Effector memory CD8-positive, alpha-beta T cell (primary cell): ENCODE data around the gene SURF6.
"Not testable (repeated sequence)": the region's sequence is repeated elsewhere in the genome, so short reads cannot be mapped to it uniquely, and the experiment has no call there.

Experiments
- ATAC-seq: fragments of 150-1000 bp; cut with Tn5 transposase; replicated peaks from 2 replicates; pipeline ENCODE4 v1.10.0; 2021; ENCODE audit warnings: mild to moderate bottlenecking, moderate library complexity
- DNase-seq, 3 experiments: peaks; one replicate each; pipeline ENCODE4 v3.0.0; 2021
- H3K27ac Mint-ChIP-seq, 2 donors: one replicate each; pipeline ENCODE4 v1.8.0; 2022; ENCODE audit warnings: mild to moderate bottlenecking in 2 of 2, mixed read lengths in 2 of 2, moderate library complexity in 2 of 2
- H3K27me3 Mint-ChIP-seq, 2 donors: one replicate each; pipeline ENCODE4 v1.8.0; 2022; ENCODE audit warnings: mixed read lengths in 2 of 2
- H3K36me3 Mint-ChIP-seq: one replicate; pipeline ENCODE4 v1.8.0; 2022; ENCODE audit warnings: mild to moderate bottlenecking, moderate library complexity, mixed read lengths; ENCODE audit not compliant: insufficient read depth
- H3K4me1 Mint-ChIP-seq, 2 donors: one replicate each; pipeline ENCODE4 v1.8.0; 2022; ENCODE audit warnings: low read depth in 2 of 2, mixed read lengths in 2 of 2
- H3K4me3 Mint-ChIP-seq, 2 donors: one replicate each; pipeline ENCODE4 v1.8.0; 2022; ENCODE audit warnings: mild to moderate bottlenecking in 2 of 2, mixed read lengths in 2 of 2, moderate library complexity in 2 of 2
- H3K9me3 Mint-ChIP-seq, 2 donors: one replicate each; pipeline ENCODE4 v1.8.0; 2022; ENCODE audit warnings: mixed read lengths in 2 of 2

Gene SURF6

DNA sequence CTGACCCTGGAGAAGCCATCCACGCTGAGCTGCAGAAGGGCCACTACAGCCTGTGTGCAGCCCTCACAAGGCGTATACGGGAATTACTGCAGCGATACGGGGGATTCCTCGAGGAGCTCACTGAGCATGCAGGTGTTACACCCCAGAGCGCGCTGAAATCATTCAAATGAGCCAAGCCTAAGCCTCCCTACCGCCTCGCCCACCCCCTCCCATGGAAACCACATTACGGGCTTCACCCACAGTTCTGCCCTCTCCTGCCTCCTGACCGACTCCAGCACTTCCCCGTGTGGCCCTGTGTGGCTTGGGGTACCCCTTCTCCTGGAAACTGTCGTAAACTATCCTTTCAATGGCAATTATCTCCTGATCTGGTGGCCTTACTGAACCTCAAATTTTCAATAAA, 13.3 kb downstream of the SURF6 start:
- peaks cover 5% of the 10 kb centered on the region in 2 donors for H3K27me3 Mint-ChIP-seq
- ATAC-seq (no peak), DNase-seq (no peak)
- no peak overlapping the region for H3K4me3 Mint-ChIP-seq
- no peaks in the 10 kb centered on the region for H3K9me3 Mint-ChIP-seq
- peaks cover 3% of the 10 kb centered on the region for H3K36me3 Mint-ChIP-seq
- H3K27ac Mint-ChIP-seq = no peak overlapping the region
- H3K4me1 Mint-ChIP-seq = peaks cover 0 to 4% of the 10 kb centered on the region in 2 donors

DNA sequence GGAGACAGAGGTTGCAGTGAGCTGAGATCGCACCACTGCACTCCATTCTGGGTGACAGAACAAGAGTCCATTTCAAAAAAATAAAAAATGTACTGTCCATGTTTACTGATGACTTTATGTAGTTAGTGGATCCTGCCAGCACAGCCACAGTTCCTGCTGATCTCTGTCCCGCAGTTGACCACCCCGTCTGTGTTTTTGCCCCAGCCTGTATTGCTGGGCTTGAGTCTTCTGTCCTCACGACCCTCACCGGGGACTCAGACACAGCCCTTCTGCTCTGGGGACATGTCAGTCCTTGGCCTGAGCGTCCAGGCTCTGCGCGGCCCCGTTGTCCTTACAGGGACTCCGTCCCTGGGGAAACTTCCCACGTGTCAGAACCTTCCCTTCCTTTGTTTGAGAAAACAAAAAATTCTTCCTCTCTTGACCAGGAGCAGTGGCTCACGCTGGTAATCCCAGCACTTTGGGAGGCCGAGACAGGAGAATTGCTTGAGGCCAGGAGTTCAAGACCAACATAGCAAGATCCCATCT, 14.5 kb downstream of the SURF6 start:
- H3K4me3 Mint-ChIP-seq = no peak overlapping the region
- no peak overlapping the region for H3K27ac Mint-ChIP-seq
- no peak for ATAC-seq
- H3K27me3 Mint-ChIP-seq = peaks cover 5 to 14% of the 10 kb centered on the region in 2 donors
- H3K9me3 Mint-ChIP-seq = no peaks in the 10 kb centered on the region
- peaks cover 0 to 4% of the 10 kb centered on the region in 2 donors for H3K4me1 Mint-ChIP-seq
- DNase-seq = no peak
- H3K36me3 Mint-ChIP-seq = peaks cover 3% of the 10 kb centered on the region

DNA sequence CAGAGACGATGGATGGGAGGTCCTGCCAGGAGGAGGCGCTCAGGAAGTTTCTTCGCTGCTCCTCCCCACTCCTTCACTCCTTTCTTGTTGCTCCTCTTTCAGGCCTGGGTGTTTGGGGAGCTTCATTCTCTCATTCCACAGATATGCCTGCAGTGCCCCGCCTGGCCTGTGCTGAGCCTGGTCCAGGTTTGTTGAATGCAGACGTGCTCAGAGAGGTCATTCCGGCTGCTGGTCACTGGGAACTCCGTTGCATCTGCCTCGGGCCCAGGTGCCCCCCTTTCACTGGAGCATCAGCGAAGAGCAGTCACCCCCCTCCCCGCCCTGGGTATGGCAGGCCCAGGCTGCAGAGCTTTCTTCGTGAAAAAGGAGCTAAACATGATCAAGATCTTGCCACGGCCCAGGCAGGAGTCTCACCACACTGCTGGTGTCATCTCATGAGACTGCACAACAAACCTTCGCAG, 15.5 kb downstream of the SURF6 start:
- ATAC-seq = no peak
- peaks cover 0 to 4% of the 10 kb centered on the region in 2 donors for H3K4me1 Mint-ChIP-seq

DNA sequence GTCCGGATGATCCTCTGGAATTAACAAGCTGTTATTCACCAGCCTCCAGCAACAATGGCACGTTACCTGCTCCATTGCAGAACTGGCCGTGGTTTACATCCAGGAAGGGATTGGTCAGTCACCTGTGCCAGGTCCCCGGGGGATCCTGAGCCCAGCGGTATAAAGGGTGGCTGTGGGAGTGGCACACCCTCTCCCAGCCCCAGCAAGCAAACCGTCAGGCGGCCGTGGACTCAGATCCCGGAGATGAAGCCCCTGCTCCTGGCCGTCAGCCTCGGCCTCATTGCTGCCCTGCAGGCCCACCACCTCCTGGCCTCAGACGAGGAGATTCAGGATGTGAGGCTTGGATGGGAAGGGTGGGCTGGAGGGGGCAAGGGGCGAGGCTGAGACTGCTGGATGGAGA, 18.4 kb downstream of the SURF6 start:
- peaks cover 5 to 14% of the 10 kb centered on the region in 2 donors for H3K27me3 Mint-ChIP-seq
- H3K4me3 Mint-ChIP-seq, H3K36me3 Mint-ChIP-seq, H3K9me3 Mint-ChIP-seq, H3K4me1 Mint-ChIP-seq, H3K27ac Mint-ChIP-seq, DNase-seq, ATAC-seq: not testable (repeated sequence)

More for the DNA sequence above, 15.5 kb downstream of the SURF6 start:
- Mint-ChIP-seq H3K9me3 (no peaks in the 10 kb centered on the region), H3K36me3 (peaks cover 3% of the 10 kb centered on the region), H3K4me3 (no peak overlapping the region), H3K27ac (no peak overlapping the region), H3K27me3 (peaks cover 5 to 14% of the 10 kb centered on the region in 2 donors)
- DNase-seq = no peak

DNA sequence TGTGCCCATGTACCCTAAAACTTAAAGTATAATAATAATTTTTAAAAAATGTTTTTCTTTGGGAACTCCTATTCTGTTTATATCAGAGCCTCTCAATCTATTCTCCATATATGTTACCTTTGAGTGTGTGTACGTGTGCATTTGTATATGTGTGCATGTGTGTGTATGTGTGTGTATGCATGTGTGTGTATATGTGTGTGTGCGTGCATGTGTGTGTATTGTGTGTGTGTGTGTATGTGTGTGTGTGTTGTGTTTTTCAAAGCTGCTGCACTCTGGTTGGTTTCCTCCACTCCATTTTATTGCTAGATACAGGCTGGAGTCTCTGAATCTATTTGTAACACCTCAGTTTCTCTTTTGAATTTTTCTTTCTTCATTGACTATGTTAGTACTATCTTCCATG, 20.0 kb downstream of the SURF6 start:
- peaks cover 3% of the 10 kb centered on the region for H3K36me3 Mint-ChIP-seq
- no peak for DNase-seq
- no peaks in the 10 kb centered on the region for H3K4me1 Mint-ChIP-seq
- H3K27me3 Mint-ChIP-seq = peaks cover 0 to 14% of the 10 kb centered on the region in 2 donors
- H3K27ac Mint-ChIP-seq = no peak overlapping the region
- ATAC-seq = no peak
- H3K9me3 Mint-ChIP-seq = no peaks in the 10 kb centered on the region
- H3K4me3 Mint-ChIP-seq = no peak overlapping the region

DNA sequence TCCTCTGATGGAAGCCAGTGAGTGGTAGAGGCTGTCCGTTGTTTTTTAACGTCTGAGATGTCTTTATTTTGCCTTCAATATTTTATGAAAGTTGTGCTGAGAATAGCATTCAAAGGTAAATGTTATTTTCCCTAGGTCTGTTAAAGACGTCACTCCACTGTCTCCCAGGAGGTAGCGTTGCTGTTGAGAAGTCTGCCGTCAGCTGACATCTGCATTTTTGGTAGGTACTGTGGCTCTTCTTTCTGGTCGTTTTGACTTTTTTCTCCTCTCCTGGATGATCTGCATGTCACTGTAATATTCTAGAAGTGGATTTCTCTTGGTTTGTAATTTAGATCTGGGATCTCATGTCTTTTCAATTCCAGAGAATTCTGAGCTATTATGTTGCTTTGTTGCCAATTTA, 26.4 kb downstream of the SURF6 start:
- Mint-ChIP-seq H3K27ac (no peak overlapping the region), H3K9me3 (no peaks in the 10 kb centered on the region), H3K36me3 (peaks cover 4% of the 10 kb centered on the region), H3K4me1 (no peaks in the 10 kb centered on the region), H3K4me3 (no peak overlapping the region), H3K27me3 (peaks cover 33 to 48% of the 10 kb centered on the region in 2 donors)
- no peak for DNase-seq
- no peak for ATAC-seq

DNA sequence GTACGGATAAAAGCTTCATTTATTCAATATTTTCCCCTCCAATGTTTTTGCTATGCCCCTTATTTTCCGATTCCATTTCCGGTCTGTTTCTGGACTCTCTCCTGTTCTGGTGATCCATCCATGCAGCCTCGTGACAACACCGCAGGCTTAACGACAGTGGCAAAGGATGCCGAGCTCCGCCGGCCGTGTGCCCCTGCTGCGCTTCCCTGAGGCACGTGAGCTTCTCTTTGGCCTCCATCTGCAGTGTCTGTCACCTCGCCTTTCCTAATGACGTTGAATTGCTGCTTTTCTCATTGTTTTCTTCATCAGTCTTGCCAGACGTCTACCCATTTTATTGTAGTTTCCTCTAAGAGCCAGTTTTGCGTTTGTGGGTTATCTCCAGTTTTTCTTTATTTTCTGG, 28.7 kb downstream of the SURF6 start:
- no peak overlapping the region for H3K4me3 Mint-ChIP-seq
- H3K27me3 Mint-ChIP-seq = peaks cover 33 to 50% of the 10 kb centered on the region in 2 donors
- H3K36me3 Mint-ChIP-seq = peaks cover 5% of the 10 kb centered on the region
- no peak overlapping the region for H3K27ac Mint-ChIP-seq
- ATAC-seq (no peak), DNase-seq (no peak)
- H3K9me3 Mint-ChIP-seq = no peaks in the 10 kb centered on the region
- no peaks in the 10 kb centered on the region for H3K4me1 Mint-ChIP-seq

DNA sequence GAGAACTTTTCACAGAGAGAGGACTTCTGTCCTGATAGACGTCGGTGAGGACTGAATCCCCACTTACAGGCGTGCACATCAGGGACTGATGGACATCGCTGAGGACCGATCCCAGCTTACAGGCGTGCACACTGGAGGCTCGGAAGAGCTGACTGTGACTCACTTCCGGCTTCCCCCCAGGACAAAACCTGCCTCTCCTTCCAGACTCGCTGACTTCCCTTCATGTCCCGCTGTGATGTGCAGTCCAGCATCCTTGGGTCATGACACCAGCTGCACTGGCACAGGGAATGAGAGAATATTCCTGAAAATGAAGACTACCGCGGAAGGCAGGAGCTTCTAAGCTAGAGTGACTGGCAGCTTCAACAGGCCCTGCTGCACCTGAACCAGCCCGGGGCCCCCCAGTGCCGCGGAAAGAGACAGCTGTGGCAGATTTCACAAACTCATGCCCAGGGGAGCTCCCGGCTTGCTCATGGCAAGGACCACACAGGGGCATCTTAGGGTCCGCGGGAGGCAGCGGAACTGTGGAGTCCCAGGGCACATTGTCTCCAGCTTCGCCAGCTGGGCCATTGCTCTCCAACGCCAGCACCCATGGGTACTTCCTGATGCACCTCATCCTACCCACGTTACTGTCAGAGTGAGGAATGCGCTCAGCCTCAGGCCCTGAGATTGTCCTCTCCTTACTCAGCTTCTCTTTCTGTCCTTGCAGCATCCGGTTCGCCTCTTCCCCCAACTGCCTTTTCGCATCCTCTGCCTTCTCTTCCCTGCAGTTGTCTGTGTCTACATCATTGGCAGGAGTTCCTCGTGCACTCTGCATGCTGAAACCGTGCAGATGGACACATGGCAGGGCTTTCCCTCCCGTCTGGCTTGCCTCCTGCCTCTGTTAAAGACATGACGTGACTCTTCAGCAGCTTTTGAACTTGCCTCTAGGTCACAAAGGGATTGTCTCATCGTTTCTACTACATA, 29.5 kb downstream of the SURF6 start:
- Mint-ChIP-seq H3K36me3 (peaks cover 5% of the 10 kb centered on the region), H3K27ac (no peak overlapping the region), H3K4me1 (no peaks in the 10 kb centered on the region), H3K27me3 (peaks cover 33 to 57% of the 10 kb centered on the region in 2 donors), H3K4me3 (no peak overlapping the region), H3K9me3 (no peaks in the 10 kb centered on the region)
- DNase-seq (no peak), ATAC-seq (no peak)

DNA sequence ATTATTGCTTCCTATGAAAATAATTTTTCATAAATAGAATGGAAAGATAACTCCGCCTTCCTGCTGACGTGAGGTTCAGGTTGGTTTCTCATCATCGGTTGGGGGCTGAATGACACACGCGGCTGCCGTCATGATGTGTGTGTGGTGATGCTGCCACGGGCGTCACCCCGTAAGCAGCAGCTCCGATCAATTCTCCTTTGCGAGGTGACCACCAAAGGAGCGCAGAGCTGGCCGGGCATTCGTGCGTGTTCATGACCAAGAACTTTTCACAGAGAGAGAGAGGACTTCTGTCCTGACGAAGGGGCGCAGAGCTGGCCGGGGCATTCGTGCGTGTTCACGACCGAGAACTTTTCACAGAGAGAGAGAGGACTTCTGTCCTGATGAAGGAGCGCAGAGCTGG, 30.3 kb downstream of the SURF6 start:
- peaks cover 33 to 57% of the 10 kb centered on the region in 2 donors for H3K27me3 Mint-ChIP-seq

DNA sequence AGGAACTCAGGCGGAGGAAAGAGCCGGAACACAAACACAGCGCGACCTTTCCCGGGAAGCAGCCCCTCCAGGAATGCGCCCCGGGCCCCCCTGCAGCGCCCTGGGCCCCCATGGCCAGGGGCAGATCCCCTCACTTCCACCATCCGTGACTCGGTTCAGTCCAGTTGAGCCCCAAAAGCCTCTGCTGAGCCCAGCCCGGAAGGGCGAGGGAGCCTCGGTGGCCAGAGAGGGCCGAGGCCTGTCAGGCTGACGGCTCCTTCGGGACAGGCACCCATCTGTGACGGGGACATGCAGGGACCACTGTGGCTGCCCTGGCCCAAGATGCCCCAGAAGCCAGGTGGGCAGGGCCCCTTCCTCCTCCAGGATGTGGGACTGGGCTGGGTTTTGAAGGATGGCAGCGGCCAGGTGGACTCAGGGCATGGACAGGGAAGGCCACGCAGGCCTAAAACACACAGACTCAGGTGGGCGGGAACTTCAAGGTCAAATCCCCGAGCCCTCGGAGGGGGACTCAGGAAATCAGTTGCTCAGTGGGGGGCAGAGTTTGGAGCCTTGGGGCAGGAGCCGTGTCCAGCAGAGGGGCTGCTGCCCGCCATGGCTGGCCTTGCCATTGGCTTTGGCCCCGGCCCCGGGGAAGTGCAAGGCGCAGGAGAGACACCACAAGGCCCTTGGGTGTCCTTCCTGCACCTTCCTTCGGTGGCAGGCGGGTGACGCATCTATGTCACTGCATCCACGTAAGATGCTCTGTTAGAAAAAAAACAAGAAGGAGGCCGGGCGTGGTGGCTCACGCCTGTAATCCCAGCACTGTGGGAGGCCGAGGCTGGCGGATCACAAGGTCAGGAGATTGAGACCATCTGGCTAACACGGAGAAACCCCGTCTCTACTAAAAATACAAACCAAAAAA, 31.3 kb downstream of the SURF6 start:
- H3K4me1 Mint-ChIP-seq = no peaks in the 10 kb centered on the region
- ATAC-seq = no peak
- no peak overlapping the region for H3K27ac Mint-ChIP-seq

More for the DNA sequence above, 30.3 kb downstream of the SURF6 start:
- DNase-seq (no peak), ATAC-seq (no peak)
- Mint-ChIP-seq H3K4me3 (no peak overlapping the region), H3K36me3 (peaks cover 5% of the 10 kb centered on the region), H3K4me1 (no peaks in the 10 kb centered on the region), H3K27ac (no peak overlapping the region), H3K9me3 (no peaks in the 10 kb centered on the region)

DNA sequence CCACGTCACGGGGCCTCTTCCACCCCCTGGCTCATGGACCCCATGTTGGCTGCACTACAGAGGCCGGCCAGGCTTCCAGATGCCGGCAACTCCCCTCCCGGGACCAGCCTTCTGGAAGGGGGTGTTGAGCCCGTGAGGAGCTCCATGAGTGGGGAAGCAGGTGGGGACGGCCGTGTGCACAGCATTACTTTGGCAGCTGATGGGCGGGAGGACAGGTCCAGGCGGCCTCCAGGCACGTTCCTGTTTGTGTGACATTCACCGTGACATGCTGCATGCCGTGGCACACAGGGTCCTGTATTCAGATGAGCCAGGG, 31.9 kb downstream of the SURF6 start:
- Mint-ChIP-seq H3K36me3 (peaks cover 5% of the 10 kb centered on the region), H3K27me3 (peaks cover 30 to 54% of the 10 kb centered on the region in 2 donors), H3K4me3 (no peak overlapping the region), H3K9me3 (no peaks in the 10 kb centered on the region), H3K27ac (no peak overlapping the region), H3K4me1 (no peaks in the 10 kb centered on the region)
- ATAC-seq = no peak
- no peak for DNase-seq

More for the DNA sequence above, 31.3 kb downstream of the SURF6 start:
- Mint-ChIP-seq H3K36me3 (peaks cover 5% of the 10 kb centered on the region), H3K4me3 (no peak overlapping the region), H3K9me3 (no peaks in the 10 kb centered on the region), H3K27me3 (peaks cover 30 to 54% of the 10 kb centered on the region in 2 donors)
- DNase-seq = no peak

DNA sequence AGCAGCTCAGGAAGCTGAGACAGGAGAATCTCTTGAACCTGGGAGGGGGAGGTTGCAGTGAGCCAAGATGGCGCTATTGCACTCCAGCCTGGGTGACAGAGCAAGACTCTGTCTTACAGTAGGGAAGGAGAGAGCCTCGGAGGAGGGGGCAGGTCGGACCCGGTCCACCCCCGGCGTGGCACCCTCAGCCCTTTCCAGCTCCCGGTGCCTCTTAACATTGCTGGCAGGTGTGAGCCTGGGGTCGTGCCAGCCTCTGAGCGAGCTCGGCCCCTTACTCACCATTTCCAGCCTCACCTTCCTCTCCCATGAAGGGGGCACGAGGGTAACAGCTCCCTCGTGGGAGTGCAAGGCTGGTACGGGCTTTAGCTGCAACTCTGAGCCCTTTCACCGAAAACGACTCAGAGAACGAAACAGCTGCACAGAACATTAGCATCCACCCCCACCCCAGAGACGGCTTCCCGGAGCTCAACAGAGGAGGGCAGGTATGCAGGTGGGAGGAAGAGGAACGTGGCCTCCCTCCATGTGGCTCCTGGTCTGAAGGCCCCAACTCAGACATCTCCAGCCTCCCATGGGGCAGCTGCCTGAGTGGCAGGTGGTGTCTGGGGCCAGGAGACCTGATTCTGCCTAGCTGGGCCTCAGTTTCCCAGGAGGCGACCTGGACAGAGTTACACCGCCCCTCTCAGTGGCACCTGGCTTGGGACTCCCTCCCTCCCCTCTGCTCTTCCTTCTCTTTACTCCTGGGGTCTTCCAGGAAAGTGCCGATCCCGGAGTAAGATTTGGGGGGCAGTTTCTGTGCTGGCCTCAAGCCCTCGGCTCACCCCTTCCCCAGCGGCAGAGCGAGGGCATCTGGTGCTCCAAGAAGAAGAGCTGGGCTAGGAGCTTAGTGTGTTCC, 32.5 kb downstream of the SURF6 start:
- Mint-ChIP-seq H3K27me3 (peaks cover 24 to 49% of the 10 kb centered on the region in 2 donors), H3K4me1 (no peaks in the 10 kb centered on the region), H3K36me3 (peaks cover 5% of the 10 kb centered on the region), H3K4me3 (no peak overlapping the region), H3K9me3 (no peaks in the 10 kb centered on the region), H3K27ac (no peak overlapping the region)
- ATAC-seq (no peak), DNase-seq (no peak)
